GM19395 (cell line): Measurements from ENCODE around the gene DNAH2.

Experiments
- ATAC-seq: cut with Tn5 transposase; IDR thresholded peaks from one replicate; pipeline ENCODE4 v1.9.1; 2021; ENCODE audit warnings: mild to moderate bottlenecking, moderate library complexity; ENCODE audit not compliant: unreplicated experiment

DNAH2 gene

GRCh38 chr17:7864995-7865650 lies 147.6 kb downstream of the DNAH2 start:
- ATAC-seq, result no peak

GRCh38 chr17:7867881-7868329 lies 150.4 kb downstream of the DNAH2 start:
- ATAC-seq, result no peak

GRCh38 chr17:7873051-7873450 lies 155.5 kb downstream of the DNAH2 start:
- ATAC-seq, result no peak

- ATAC-seq, result no peak
Observed at GRCh38 chr17:7875804-7876370, 158.3 kb downstream of the DNAH2 start.

GRCh38 chr17:7878234-7878633 lies 160.7 kb downstream of the DNAH2 start:
- no peak for ATAC-seq

GRCh38 chr17:7880076-7880868 lies 162.7 kb downstream of the DNAH2 start:
- ATAC-seq, result no peak

GRCh38 chr17:7881276-7882054 lies 163.9 kb downstream of the DNAH2 start:
- ATAC-seq, result no peak

GRCh38 chr17:7882068-7882467 lies 164.5 kb downstream of the DNAH2 start:
- no peak for ATAC-seq

GRCh38 chr17:7882629-7883028 lies 165.1 kb downstream of the DNAH2 start:
- no peak for ATAC-seq
